K562 (cell line): ENCODE measurements around the gene CCM2. TPM values are rescaled to one million over a fixed set of nuclear protein-coding genes. Genes with fewer than 3 reads are reported as not detected.
A peak's percentile ranks its signal among the peaks of the same experiment; 100 is the strongest.

Experiments used
- ARID4B ChIP-seq: sonication (generic); formaldehyde crosslinking; IDR thresholded peaks from 2 replicates; pipeline ENCODE4 v1.8.0; 2022; ENCODE audit warnings: mild to moderate bottlenecking, missing genetic modification reagents
- CBFA2T3 ChIP-seq: fragments of 450-650 bp; IDR thresholded peaks from 2 replicates; pipeline ENCODE4 v1.6.1; 2017
- CREM ChIP-seq: IDR thresholded peaks from 2 replicates; pipeline ENCODE4 v1.6.1; 2014; ENCODE audit warnings: antibody characterized with exemption, low read depth
- KDM2B ChIP-seq: fragments of 250-450 bp; sonication (Bioruptor Pico); IDR thresholded peaks from 2 replicates; pipeline ENCODE4 v1.8.0; 2021; ENCODE audit warnings: mild to moderate bottlenecking, moderate library complexity
- NCOA6 ChIP-seq: fragments of 450-650 bp; IDR thresholded peaks from 2 replicates; pipeline ENCODE4 v1.6.1; 2017; ENCODE audit warnings: mild to moderate bottlenecking
- NCOR1 ChIP-seq: fragments of 450-650 bp; IDR thresholded peaks from 2 replicates; pipeline ENCODE4 v1.6.1; 2016; ENCODE audit warnings: mild to moderate bottlenecking, moderate library complexity
- NFYB ChIP-seq: IDR thresholded peaks from 2 replicates; pipeline ENCODE4 v1.6.1; 2011; ENCODE audit warnings: mild to moderate bottlenecking, moderate library complexity; ENCODE audit not compliant: insufficient read length; ENCODE audit errors: extremely low read depth
- RAD51 ChIP-seq: fragments of 450-650 bp; IDR thresholded peaks from 2 replicates; pipeline ENCODE4 v1.7.1; 2016; ENCODE audit warnings: low read depth, mild to moderate bottlenecking, borderline replicate concordance
- YY1 ChIP-seq, 3 experiments: IDR thresholded peaks; 2 replicates each; pipeline ENCODE4 v1.6.1; 2011; ENCODE audit warnings: low read length in 2 of 3, mild to moderate bottlenecking in 2 of 3, moderate library complexity in 2 of 3, borderline replicate concordance in 1 of 3, control low read depth in 1 of 3, low read depth in 1 of 3; ENCODE audit not compliant: insufficient read depth in 3 of 3, insufficient replicate concordance in 2 of 3, control insufficient read depth in 1 of 3, insufficient read length in 1 of 3; ENCODE audit errors: extremely low read depth in 1 of 3
- ZBTB26 ChIP-seq: fragments of 450-650 bp; formaldehyde crosslinking; IDR thresholded peaks from 2 replicates; pipeline ENCODE4 v1.4.0; 2022; ENCODE audit warnings: missing genetic modification characterization
- ZNF133 ChIP-seq: fragments of 250-450 bp; sonication (Bioruptor Pico); IDR thresholded peaks from 2 replicates; pipeline ENCODE4 v1.4.0; 2020; ENCODE audit warnings: mild to moderate bottlenecking
- ZNF407 ChIP-seq: fragments of 450-650 bp; IDR thresholded peaks from 2 replicates; pipeline ENCODE4 v1.6.1; 2016; ENCODE audit warnings: low read depth
- polyA plus RNA-seq, 8 experiments: library from polyadenylated mRNA; depleted of rRNA in 4 of 8; stranded (reverse) in 5 of 8; unstranded in 3 of 8; fragments of >200 nt; fragmentation: Nextera tagmentation in 2 of 8; fragmentation: Illumina TruSeq in 1 of 8; extraction: Ambion mirVana in 2 of 8; extraction: Trizol in 1 of 8; gene quantifications; 2 replicates each; pipeline versions ENCODE4 v1.2.1 to v1.2.3, GENCODE V29; 2011 to 2014; ENCODE audit warnings: inconsistent platforms in 1 of 8, missing spikeins in 1 of 8
- total RNA-seq, 7 experiments: library from RNA; depleted of rRNA in 6 of 7; stranded (reverse); fragments of >200 nt in 6 of 7; fragmentation: Illumina TruSeq in 2 of 7; extraction: Trizol in 2 of 7; gene quantifications; 2 replicates each; pipeline versions ENCODE4 v1.2.1 to v1.2.3, GENCODE V29; 2011 to 2021; ENCODE audit warnings: low replicate concordance in 1 of 7

CCM2 gene
- total and polyA plus RNA-seq, 9 of the 15 experiments (the other 6 are each of a cell fraction or from before 2014, with no cell fraction given): 0.41 to 38.6 (median 25.9) TPM

GRCh38 chr7:45111298-45112223 is 111.6 kb downstream of the CCM2 start, which contains the start of gene TBRG4 (continued):
- TF ChIP-seq NCOR1 (peak; percentile 63), YY1 (IDR thresholded peaks at IDR 0.05; ENCODE audit: borderline replicate concordance in 1 of 3, control insufficient read depth in 1 of 3, extremely low read depth in 1 of 3, insufficient read depth in 3 of 3, insufficient read length in 1 of 3, insufficient replicate concordance in 2 of 3, low read depth in 1 of 3, low read length in 2 of 3) (peak; percentile 46 to 90 (median 84)), NCOA6 (no peak), NFYB (no peak), ARID4B (CRISPR knock-in tag) (peak; percentile 100), ZNF407 (no peak), RAD51 (no peak; the same call in 1 of the 2 replicates), ZNF133 (CRISPR knock-in tag) (no peak), CBFA2T3 (peak; percentile 31), KDM2B (no peak), ZBTB26 (CRISPR knock-in tag) (no peak; the same call in 1 of the 2 replicates), CREM (peak; percentile 100)
